Suppressor macrophage treated with lipopolysaccharide for 4 hours (primary cell): ENCODE data around the gene NCOA7.
"Not testable (repeated sequence)": the region's sequence is repeated elsewhere in the genome, so short reads cannot be mapped to it uniquely, and the experiment has no call there.

Experiments used
- DNase-seq: peaks from one replicate; pipeline ENCODE4 v3.0.0-alpha.2; 2020

NCOA7 gene

GRCh38 chr6:125950716-125951115 lies 160.0 kb downstream of the NCOA7 start:
- DNase-seq = not testable (repeated sequence)

- no peak for DNase-seq
These were observed 160.6 kb downstream of the NCOA7 start for GRCh38 chr6:125951323-125951722.

DNA sequence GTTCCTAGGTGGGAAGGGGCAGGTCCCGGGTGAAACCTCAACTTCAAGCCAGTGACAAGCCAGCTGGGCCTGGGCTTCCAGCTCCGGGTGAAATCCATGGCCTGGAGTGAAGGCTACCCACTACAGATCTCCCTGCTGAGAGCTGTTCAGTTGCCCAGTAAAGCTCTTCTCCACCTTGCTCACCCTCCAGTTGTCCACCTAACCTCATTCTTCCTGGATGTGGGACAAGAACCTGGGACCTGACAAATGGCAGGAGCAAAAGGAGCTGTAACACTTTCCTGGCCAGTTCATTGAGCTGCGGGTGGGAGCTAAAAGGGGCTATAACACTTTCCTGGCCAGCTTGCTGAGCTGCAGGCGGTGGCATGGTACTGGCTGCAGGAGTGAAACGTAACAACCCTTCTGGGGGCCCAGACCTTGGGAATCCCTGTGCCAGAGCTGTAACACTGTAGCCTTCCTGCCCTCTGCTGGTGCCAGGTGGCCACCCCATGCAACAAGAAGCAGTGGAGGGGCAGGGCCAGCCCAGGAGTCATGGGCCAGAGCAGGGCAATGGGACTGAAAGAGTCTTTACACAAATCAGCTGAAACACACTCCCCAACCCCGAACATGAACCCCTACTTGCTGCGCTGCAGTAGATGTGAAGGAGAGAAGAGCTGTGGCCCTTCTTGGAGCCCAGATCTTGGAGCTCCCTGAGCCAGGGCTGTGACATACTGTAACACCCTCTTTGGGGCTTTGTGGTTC lies 162.2 kb downstream of the NCOA7 start:
- peak; percentile 47 for DNase-seq

DNA sequence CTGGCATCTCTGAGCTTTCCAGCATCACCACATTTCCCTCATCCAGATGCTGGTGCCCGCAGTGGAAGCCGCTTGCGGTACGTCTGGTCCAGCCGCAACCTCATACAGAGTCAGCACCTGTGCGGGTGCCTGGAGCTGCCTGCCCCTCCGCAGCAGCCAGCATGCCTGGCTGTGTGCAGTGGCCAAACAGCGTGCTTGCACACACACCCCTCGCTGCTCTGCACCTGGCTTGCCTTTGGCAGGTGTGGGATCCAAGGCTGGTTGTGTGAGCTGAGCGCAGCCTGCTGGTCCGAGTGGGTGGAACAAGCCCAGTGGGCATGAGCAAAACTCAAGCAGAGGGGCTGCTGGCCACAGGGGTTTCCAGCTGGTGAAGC lies 162.7 kb downstream of the NCOA7 start:
- DNase-seq = no peak

DNA sequence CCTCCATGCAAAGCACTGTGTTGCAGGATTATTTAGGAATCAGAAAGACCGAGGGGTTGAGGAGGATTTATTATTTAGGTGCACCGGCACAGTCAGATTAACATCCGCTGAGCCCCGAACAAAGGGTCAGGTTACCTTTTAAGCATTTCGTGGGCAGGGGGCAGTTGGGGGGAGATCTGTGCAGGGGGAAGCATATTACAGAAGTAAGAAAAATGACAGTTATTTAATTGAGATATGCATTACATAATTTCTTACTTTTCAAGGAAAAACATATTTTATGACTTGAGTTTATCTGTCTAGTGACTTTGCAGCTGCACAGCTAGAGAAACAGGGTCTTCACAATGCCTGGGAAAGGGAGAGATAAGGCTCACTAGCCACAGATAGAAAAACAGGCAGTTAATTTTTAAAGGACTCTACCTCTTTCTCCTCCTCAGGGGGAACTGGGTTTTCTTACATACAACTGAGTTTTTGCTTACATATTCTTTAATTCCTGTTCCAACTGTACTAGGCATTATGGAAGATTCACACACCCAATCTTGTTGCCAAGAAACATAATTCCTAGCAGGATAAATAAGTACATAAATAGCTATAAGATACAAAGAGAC lies 164.1 kb downstream of the NCOA7 start:
- DNase-seq = no peak

DNA sequence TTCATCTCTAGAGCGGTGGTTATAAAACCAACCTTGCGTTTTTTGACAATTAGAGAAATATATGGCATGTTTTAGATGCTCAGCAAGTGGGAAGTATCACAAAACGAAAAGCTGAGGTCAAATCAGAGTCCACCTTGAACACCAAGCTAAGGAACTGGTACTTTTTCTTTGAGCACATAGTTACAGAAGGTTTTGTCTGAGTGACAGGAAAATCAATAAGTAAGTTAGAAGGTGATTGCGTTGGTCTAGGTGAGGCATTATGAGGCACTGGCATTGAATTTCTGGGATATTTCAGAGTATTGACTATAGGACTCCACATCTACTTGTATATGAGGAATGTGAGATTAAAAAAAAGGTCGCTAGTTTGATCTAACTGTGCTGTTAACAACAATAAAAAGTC lies 165.2 kb downstream of the NCOA7 start:
- DNase-seq = no peak

- peak; percentile 100 for DNase-seq
These were observed 166.0 kb downstream of the NCOA7 start, which contains the start of gene HINT3 for GRCh38 chr6:125956506-125957390. Gene HINT3 (plus strand): TSS chr6:125956770. CDS start chr6:125956978, 208 bp downstream.

DNA sequence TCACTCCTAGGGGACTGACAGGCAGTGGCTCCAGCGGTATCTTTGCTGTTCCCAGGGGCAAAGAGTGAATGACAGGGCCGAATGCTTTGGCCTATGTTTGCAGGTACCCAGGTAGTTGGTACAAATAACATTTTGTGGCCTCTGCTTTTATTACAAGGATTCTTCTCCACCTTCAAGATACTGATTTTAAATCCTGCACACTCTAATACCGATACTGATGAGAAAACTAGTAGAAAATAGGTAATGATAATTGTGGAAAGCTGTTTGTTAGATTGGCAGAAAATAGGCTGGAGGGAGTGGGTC lies 166.6 kb downstream of the NCOA7 start:
- no peak for DNase-seq

GRCh38 chr6:125957845-125958244 lies 167.1 kb downstream of the NCOA7 start:
- peak; percentile 88 for DNase-seq

GRCh38 chr6:125959041-125959440 lies 168.3 kb downstream of the NCOA7 start:
- DNase-seq = peak; percentile 68

GRCh38 chr6:125961117-125961516 lies 170.4 kb downstream of the NCOA7 start:
- no peak for DNase-seq

GRCh38 chr6:125962900-125963497 lies 172.2 kb downstream of the NCOA7 start:
- DNase-seq = no peak

- no peak for DNase-seq
These were observed 173.1 kb downstream of the NCOA7 start for GRCh38 chr6:125963817-125964216.

GRCh38 chr6:125966569-125966968 lies 175.8 kb downstream of the NCOA7 start:
- DNase-seq = no peak

GRCh38 chr6:125968493-125968892 lies 177.7 kb downstream of the NCOA7 start:
- DNase-seq = no peak

GRCh38 chr6:125970760-125971159 lies 180.0 kb downstream of the NCOA7 start:
- no peak for DNase-seq

DNA sequence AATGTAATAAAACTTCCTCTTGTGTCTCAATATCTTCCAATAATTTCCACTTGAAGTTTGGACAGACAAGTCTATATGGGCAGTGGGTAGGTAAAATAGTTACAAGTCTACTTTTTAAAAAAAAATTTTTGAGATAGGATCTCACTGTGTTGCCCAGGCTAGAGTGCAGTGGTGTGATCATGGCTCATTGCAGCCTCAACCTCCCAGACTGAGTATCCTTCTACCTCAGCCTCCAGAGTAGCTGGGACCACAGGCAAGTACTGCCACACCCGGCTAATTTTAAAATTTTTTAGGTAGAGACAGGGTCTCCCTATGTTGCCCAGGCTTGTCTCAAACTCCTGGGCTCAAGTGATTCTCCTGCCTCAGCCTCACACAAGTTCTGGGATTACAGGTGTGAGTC lies 181.7 kb downstream of the NCOA7 start:
- not testable (repeated sequence) for DNase-seq

DNA sequence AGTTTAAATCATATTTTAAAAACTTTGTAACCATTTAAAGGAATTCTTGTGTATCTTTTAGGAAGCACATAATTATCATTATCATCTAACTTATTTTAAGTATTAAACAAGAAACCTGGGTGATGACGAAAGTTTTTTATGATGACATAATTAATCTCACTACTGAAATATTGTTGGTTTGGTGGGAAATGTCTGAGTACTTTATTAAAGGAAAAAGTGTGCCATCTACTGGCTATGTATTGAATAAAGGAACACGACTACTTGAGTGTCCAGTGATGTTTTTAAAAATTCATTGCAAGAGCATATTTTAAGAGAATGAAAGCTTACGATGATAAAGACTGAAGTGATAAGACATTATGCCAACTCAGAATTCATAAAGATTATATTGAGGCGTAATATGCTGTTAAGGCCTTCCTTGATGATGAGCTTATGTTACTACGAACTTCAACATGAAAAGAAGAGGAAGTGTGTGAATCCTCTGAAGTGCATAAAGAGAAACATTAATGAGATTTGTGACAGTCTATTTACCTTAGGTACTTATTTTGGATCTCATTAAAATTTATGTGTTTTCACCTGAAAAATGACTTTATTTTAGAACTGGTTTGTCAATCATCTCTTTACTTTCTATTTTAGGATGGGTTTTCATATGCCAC lies 183.6 kb downstream of the NCOA7 start:
- DNase-seq = peak; percentile 82

DNA sequence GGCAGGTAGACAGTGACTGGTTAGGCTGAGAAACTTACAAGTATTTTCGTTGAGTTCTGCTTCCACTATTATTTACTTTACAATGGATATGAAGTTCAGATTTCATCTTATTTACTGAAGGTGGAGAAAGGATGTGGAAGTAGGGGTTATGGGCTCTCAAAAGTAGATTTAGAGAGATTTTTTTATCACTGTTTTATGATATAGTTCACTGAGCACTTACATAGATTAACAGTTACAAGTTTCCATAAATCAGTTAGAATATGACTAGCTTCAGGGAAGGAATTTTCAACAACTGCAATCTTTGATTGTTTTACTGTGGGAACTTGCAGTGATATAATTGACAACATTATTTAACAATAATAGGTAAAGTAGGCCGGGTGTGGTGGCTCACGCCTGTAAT lies 188.3 kb downstream of the NCOA7 start:
- DNase-seq = no peak
